Sigmoid colon (tissue), 7 donors: ENCODE results near the gene ZNF581. TPM values are rescaled to one million over a fixed set of nuclear protein-coding genes. Genes with fewer than 3 reads are reported as not detected.

Experiments used
- DNase-seq: peaks from one replicate; pipeline ENCODE4 v3.0.0-alpha.2; 2019
- H3K27ac ChIP-seq, 4 donors: fragments of 200-600 bp; sonication (generic); one replicate each; pipeline ENCODE4 v1.5.1; 2016 to 2019; ENCODE audit warnings: mild to moderate bottlenecking in 1 of 4
- H3K27me3 ChIP-seq, 3 donors: fragments of 200-600 bp; sonication (generic); one replicate each; pipeline ENCODE4 v1.5.1; 2019; ENCODE audit warnings: mild to moderate bottlenecking in 1 of 3
- H3K36me3 ChIP-seq, 4 donors: fragments of 200-600 bp; sonication (generic); one replicate each; pipeline ENCODE4 v1.5.1; 2016 to 2019
- H3K4me1 ChIP-seq, 4 donors: fragments of 200-600 bp; sonication (generic); one replicate each; pipeline ENCODE4 v1.5.1; 2017 to 2019
- H3K4me3 ChIP-seq, 4 donors: fragments of 200-600 bp; sonication (generic); one replicate each; pipeline ENCODE4 v1.5.1; 2017 to 2019; ENCODE audit warnings: mild to moderate bottlenecking in 2 of 4, moderate library complexity in 1 of 4
- H3K9me3 ChIP-seq, 4 donors: fragments of 200-600 bp in 3 of 4; sonication (generic) in 3 of 4; one replicate each; pipeline versions ENCODE4 v1.5.1 to v1.6.1; 2013 to 2019
- CTCF ChIP-seq, 4 experiments: fragments of 450-650 bp in 3 of 4; fragments of 200-600 bp in 1 of 4; IDR thresholded peaks; one replicate each; pipeline ENCODE4 v1.5.1; 2016 to 2019; ENCODE audit warnings: antibody characterized with exemption in 4 of 4, mild to moderate bottlenecking in 3 of 4, moderate library complexity in 2 of 4
- EP300 ChIP-seq, 4 donors: sonication (generic); formaldehyde crosslinking; IDR thresholded peaks; one replicate each; pipeline ENCODE4 v1.6.1; 2017; ENCODE audit warnings: antibody characterized with exemption in 4 of 4
- POLR2A ChIP-seq, 2 donors: fragments of 450-650 bp; IDR thresholded peaks; one replicate each; pipeline ENCODE4 v1.6.1; 2016; ENCODE audit warnings: antibody characterized with exemption in 2 of 2, mild to moderate bottlenecking in 2 of 2, moderate library complexity in 2 of 2
- POLR2AphosphoS5 ChIP-seq, 4 donors: sonication (generic); formaldehyde crosslinking; IDR thresholded peaks; one replicate each; pipeline ENCODE4 v1.6.1; 2017; ENCODE audit warnings: antibody characterized with exemption in 4 of 4
- WGBS, 2 donors: extraction: QIAGEN DNeasy Blood & Tissue Kit; methylation state at CpG; one replicate each; pipeline ENCODE4 v1.1.7; 2013; 5-methylcytosine and 5-hydroxymethylcytosine counted together
- intact Hi-C: fragments of 100-400 bp; cut with DNase I; formaldehyde crosslinking; loops from one replicate; pipeline ENCODE4 v1.15.1; 2023
- polyA plus RNA-seq, 3 donors: library from polyadenylated mRNA; stranded (reverse); fragments of 200-250 nt; gene quantifications; one replicate each; pipeline ENCODE4 v1.2.3, GENCODE V29; 2013
- total RNA-seq, 4 donors: library from RNA; depleted of rRNA; stranded (reverse); fragments of >200 nt; gene quantifications; one replicate each; pipeline ENCODE4 v1.1.0, GENCODE V29; 2016
- donor health status: healthy with polysubstance abuse.
- donor health status: Bipolar disorder and iron deficiency.
- donor health status: healthy.

ZNF581 gene
- total and polyA plus RNA-seq, 7 donors, result 17.1 to 43.2 (median 23.4) TPM

- H3K27ac ChIP-seq, result peak overlapping the region; percentile 93 to 98 (median 98)
- H3K9me3 ChIP-seq, result no peaks in the 10 kb centered on the region
- peaks cover 0 to 31% (median 22%) of the 10 kb centered on the region in 4 donors for H3K4me1 ChIP-seq
- intact Hi-C loops, result no loop called here
- DNase-seq, result no peak
- no peaks in the 10 kb centered on the region for H3K27me3 ChIP-seq
- 61 to 84% methylated on average over 4 of the region's 4 CpGs for WGBS, 2 donors
- peaks cover 0 to 17% (median 4%) of the 10 kb centered on the region in 4 donors for H3K36me3 ChIP-seq
- peak overlapping the region; percentile 69 to 86 (median 83) for H3K4me3 ChIP-seq
- TF ChIP-seq POLR2AphosphoS5 (IDR thresholded peaks at IDR 0.05) (no peak), EP300 (IDR thresholded peaks at IDR 0.05) (no peak), POLR2A (IDR thresholded peaks at IDR 0.05) (no peak), CTCF (IDR thresholded peaks at IDR 0.05) (no peak)
Observed at GRCh38 chr19:55601084-55601483, 42.4 kb upstream of the ZNF581 start.

GRCh38 chr19:55602104-55603001 lies 41.1 kb upstream of the ZNF581 start:
- DNase-seq, result no peak
- intact Hi-C loops, result no loop called here
- no peaks in the 10 kb centered on the region for H3K9me3 ChIP-seq
- H3K27me3 ChIP-seq, result no peaks in the 10 kb centered on the region
- no peak for TF ChIP-seq POLR2AphosphoS5 (IDR thresholded peaks at IDR 0.05)
- H3K4me1 ChIP-seq, result peaks cover 0 to 44% (median 33%) of the 10 kb centered on the region in 4 donors
- 96% methylated on average over 60 of the region's 60 CpGs for WGBS, 2 donors
- peaks cover 0 to 4% (median 2%) of the 10 kb centered on the region in 4 donors for H3K36me3 ChIP-seq
- no peak overlapping the region for H3K4me3 ChIP-seq
- peak overlapping the region in 1 of 4 donors; percentile 98 for H3K27ac ChIP-seq

- Histone ChIP-seq H3K27me3 (no peaks in the 10 kb centered on the region), H3K27ac (peak overlapping the region in 1 of 4 donors; percentile 95), H3K4me3 (no peak overlapping the region), H3K9me3 (no peaks in the 10 kb centered on the region), H3K4me1 (peaks cover 0 to 44% (median 37%) of the 10 kb centered on the region in 4 donors), H3K36me3 (peaks cover 0 to 3% (median 0%) of the 10 kb centered on the region in 4 donors)
- intact Hi-C loops, result no loop called here
- 92 to 94% methylated on average over 21 of the region's 21 CpGs for WGBS, 2 donors
- TF ChIP-seq CTCF (IDR thresholded peaks at IDR 0.05) (no peak), EP300 (IDR thresholded peaks at IDR 0.05) (no peak), POLR2A (IDR thresholded peaks at IDR 0.05) (no peak)
- no peak for DNase-seq
Observed at GRCh38 chr19:55603115-55603514, 40.3 kb upstream of the ZNF581 start.

GRCh38 chr19:55603581-55604292 lies 39.7 kb upstream of the ZNF581 start:
- peaks cover 0 to 3% (median 0%) of the 10 kb centered on the region in 4 donors for H3K36me3 ChIP-seq
- intact Hi-C loops, result no loop called here
- WGBS, 2 donors, result 71 to 79% methylated on average over 22 of the region's 22 CpGs
- H3K27me3 ChIP-seq, result no peaks in the 10 kb centered on the region
- no peak overlapping the region for H3K4me3 ChIP-seq
- TF ChIP-seq POLR2A (IDR thresholded peaks at IDR 0.05) (no peak), CTCF (IDR thresholded peaks at IDR 0.05) (no peak), POLR2AphosphoS5 (IDR thresholded peaks at IDR 0.05) (no peak), EP300 (IDR thresholded peaks at IDR 0.05) (no peak)
- no peak for DNase-seq
- no peaks in the 10 kb centered on the region for H3K9me3 ChIP-seq
- H3K27ac ChIP-seq, result peak overlapping the region; percentile 95 to 98 (median 96)
- peaks cover 0 to 44% (median 37%) of the 10 kb centered on the region in 4 donors for H3K4me1 ChIP-seq

- Histone ChIP-seq H3K27me3 (no peaks in the 10 kb centered on the region), H3K27ac (peak overlapping the region; percentile 95 to 98 (median 96)), H3K4me1 (peaks cover 0 to 44% (median 37%) of the 10 kb centered on the region in 4 donors), H3K4me3 (peak overlapping the region; percentile 79 to 94 (median 90)), H3K9me3 (no peaks in the 10 kb centered on the region), H3K36me3 (peaks cover 0 to 12% (median 6%) of the 10 kb centered on the region in 4 donors)
- peak; percentile 99 for DNase-seq
- intact Hi-C loops, result no loop called here
- WGBS, 2 donors, result 0% methylated on average over 43 of the region's 43 CpGs
- TF ChIP-seq CTCF (IDR thresholded peaks at IDR 0.05) (no peak), EP300 (IDR thresholded peaks at IDR 0.05) (peak in 1 of 4 donors; percentile 57), POLR2A (IDR thresholded peaks at IDR 0.05) (peak in 1 of 2 donors; percentile 7), POLR2AphosphoS5 (IDR thresholded peaks at IDR 0.05) (peak in 3 of 4 donors; percentile 42 to 73 (median 55))
Observed at GRCh38 chr19:55605207-55605636, 38.2 kb upstream of the ZNF581 start.
